ENCODE measurements around the gene NKG7. TPM values are rescaled to one million over a fixed set of nuclear protein-coding genes. Genes with fewer than 3 reads are reported as not detected.

The NKG7 gene
- total RNA-seq, 1 donor from 2014 or later, result 2.1 TPM

DNA sequence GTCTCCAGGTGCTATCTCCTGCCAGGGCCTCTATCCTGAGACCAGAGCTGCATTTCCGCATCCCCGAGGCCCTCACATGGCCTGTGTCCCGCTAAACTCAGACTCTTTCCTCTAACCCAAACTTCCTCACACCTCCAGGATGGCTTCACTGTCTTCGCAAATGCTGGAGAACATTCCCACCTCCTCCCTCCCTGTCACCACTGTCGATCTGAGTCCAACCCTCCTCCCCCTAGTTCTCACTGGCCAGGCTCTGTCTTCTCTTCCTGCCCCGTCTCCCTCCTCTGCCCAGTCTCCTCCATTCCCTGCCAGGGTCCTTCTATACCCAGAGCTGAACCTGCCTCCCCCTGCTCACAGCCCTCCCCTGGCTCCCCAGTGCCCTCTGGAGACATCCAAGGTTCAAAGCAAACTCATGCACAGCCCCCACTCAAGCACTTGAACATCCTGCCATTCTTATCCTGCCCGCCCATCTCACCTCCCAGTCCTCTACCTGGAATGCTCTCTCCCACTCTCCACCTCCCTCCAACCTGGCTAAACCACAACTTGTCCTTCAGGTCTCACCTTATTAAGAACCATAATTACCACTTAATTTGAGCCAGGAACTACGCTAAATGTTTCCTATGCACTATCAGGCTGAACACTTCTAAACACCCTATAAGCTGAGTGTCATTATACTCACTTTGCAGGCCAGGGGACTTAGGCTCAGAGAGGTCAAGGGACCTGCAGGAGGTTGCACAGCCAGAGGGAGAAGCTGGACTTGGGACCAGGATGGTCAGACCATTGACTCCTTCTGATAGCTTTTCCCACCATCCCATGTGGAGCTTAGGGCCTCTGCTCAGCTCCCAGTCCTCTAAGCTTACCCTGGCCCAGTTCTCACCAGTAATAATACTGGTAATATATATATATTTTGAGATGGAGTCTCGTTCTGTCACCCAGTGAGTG lies 29.6 kb downstream of the NKG7 start:
- Mint-ChIP-seq H3K36me3 (ENCODE audit: low read depth) (peaks cover 13% of the 10 kb centered on the region), H3K4me1 (peaks cover 54% of the 10 kb centered on the region), H3K27me3 (no peaks in the 10 kb centered on the region), H3K27ac (peak overlapping the region; percentile 65), H3K9me3 (no peaks in the 10 kb centered on the region), H3K4me3 (peak overlapping the region; percentile 6)
- DNase-seq (no peak), ATAC-seq (ENCODE audit: low read depth) (no peak)
- ChIA-PET POLR2A (interaction anchor here (1.1 to 4.9 kb wide), 3 partner anchors 25 to 75 kb away, joined by 3 to 49 read pairs (median 3); partner anchors contain the start of gene SIGLEC10), CTCF (interaction anchor here (1.0 to 2.0 kb wide), 2 partner anchors 23 to 65 kb away, joined by 5 to 7 read pairs; partner anchors contain the start of gene ETFB)
- TF ChIP-seq CTCF (IDR thresholded peaks at IDR 0.05), result no peak
- intact Hi-C loops (cut with micrococcal nuclease), result no loop called here

GRCh38 chr19:51341976-51342580 lies 30.4 kb downstream of the NKG7 start, which contains the start of gene VSIG10L:
VSIG10L (minus strand) TSS chr19:51342139; CDS start chr19:51342124, 15 bp downstream.
- Mint-ChIP-seq H3K4me3 (peak within 1 kb of the TSS; percentile 57), H3K27me3 (no peaks in the 10 kb centered on the region), H3K4me1 (peaks cover 54% of the 10 kb centered on the region), H3K9me3 (no peaks in the 10 kb centered on the region), H3K36me3 (ENCODE audit: low read depth) (peaks cover 6% of the 10 kb centered on the region), H3K27ac (peak within 1 kb of the TSS; percentile 65)
- DNase-seq, result no peak
- no peak for TF ChIP-seq CTCF (IDR thresholded peaks at IDR 0.05)
- ChIA-PET POLR2A (interaction anchor here (0.8 to 4.9 kb wide), 3 partner anchors 25 to 76 kb away, joined by 3 to 49 read pairs (median 3); partner anchors contain the start of gene SIGLEC10), CTCF (interaction anchor here (0.7 to 2.1 kb wide), 2 partner anchors 75 to 80 kb away, joined by 3 to 5 read pairs; partner anchors contain the start of gene SIGLEC10)
- intact Hi-C loops (cut with micrococcal nuclease), result no loop called here
- ATAC-seq (ENCODE audit: low read depth), result no peak

DNA sequence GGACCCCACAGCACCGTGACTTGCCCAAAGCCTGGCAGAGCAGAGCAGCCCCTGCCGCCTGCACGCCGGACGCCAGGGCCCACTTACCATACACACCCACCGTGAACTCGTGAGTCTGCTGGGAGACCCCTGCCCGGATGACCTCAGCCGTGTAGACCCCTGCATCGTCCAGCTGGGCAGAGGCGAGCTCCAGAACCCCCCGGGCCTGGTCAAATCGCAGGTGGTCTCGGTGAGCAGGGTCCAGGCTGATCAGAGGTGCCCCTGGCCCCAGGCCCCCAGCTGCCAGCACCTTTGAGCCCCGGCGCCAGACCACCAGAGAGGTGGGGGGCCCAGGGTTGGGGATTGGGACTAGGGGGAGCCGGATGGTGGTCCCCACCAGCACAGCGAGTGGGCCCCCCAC lies 31.4 kb downstream of the NKG7 start:
- DNase-seq (no peak), ATAC-seq (ENCODE audit: low read depth) (no peak)
- no peak for TF ChIP-seq CTCF (IDR thresholded peaks at IDR 0.05)
- Mint-ChIP-seq H3K27ac (peak overlapping the region; percentile 53), H3K4me3 (peak overlapping the region; percentile 57), H3K9me3 (no peaks in the 10 kb centered on the region), H3K4me1 (peaks cover 54% of the 10 kb centered on the region), H3K36me3 (ENCODE audit: low read depth) (no peaks in the 10 kb centered on the region), H3K27me3 (no peaks in the 10 kb centered on the region)
- CTCF ChIA-PET, result interaction anchor here (0.8 to 2.6 kb wide), 5 partner anchors 53 to 316 kb away, joined by 3 to 15 read pairs (median 8); no protein-coding TSS in a partner anchor
- intact Hi-C loops (cut with micrococcal nuclease), result no loop called here
- POLR2A ChIA-PET, result interaction anchor here (0.8 to 4.9 kb wide), 3 partner anchors 26 to 77 kb away, joined by 3 to 49 read pairs (median 22); partner anchors contain the start of gene SIGLEC10

DNA sequence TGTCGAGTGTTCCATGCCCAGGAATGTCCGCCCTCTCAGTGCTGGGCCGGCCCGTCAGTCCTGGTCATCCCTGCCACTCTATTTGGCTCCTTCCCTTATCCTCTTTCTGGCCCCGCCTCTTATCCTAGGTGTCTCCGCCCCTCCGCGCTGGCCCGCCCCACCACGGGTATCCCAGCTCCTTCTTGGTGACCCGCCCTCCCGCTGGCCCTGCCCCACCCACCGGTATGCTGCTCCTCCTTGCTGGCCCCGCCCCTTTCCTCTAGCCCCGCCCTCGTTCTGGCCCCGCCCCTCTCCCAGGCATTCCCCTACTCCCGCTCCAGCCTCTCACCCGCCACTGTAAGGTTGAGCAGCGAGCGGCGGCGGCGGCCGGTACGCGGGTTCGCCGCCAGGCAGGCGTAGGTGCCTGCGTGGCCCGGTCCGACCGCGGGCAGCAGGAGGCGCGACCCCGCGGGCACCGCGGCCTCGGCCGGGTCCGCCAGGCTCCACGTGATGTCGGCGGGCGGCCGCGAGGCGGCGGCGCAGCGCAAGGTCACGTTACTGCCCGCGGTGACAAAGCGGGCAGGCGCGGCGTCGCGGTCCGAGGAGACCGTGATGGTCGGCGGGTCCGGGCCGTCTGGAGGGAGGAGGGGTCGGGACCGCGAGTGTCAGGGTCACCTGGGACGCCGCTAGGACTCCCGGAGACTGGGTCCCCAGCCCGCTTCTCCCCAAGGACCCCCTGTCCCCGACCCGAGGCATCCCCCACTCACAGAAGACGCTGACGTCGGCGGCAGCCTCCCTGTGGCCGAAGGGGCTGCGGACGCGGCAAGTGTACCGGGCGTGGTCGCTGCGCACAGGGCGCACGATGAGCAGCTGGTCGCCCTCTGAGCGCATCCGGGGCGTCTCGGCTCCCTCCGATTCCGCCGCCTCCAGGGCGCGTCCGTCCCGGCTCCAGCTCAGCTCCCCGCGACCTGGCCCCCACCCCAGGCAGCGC lies 32.5 kb downstream of the NKG7 start:
- peak; percentile 89 for DNase-seq
- Mint-ChIP-seq H3K4me3 (peak overlapping the region; percentile 91), H3K27me3 (no peaks in the 10 kb centered on the region), H3K36me3 (ENCODE audit: low read depth) (no peaks in the 10 kb centered on the region), H3K4me1 (peaks cover 48% of the 10 kb centered on the region), H3K27ac (peak overlapping the region; percentile 75), H3K9me3 (no peaks in the 10 kb centered on the region)
- ATAC-seq (ENCODE audit: low read depth), result peak; percentile 84
- CTCF ChIA-PET, result interaction anchor here (0.6 to 2.9 kb wide), 18 partner anchors 11 to 364 kb away, joined by 3 to 17 read pairs (median 4); partner anchors contain the start of genes ETFB and SIGLEC10
- POLR2A ChIA-PET, result interaction anchor here (0.6 to 4.9 kb wide), 15 partner anchors 9 to 317 kb away, joined by 3 to 49 read pairs (median 5); partner anchors contain the start of genes ETFB, NKG7 and SIGLEC10
- intact Hi-C loops (cut with micrococcal nuclease), result loop anchor here (1.0 to 5.0 kb wide), 11 partner anchors 27 to 439 kb away; partner anchors contain the start of gene SIGLEC10
- TF ChIP-seq CTCF (IDR thresholded peaks at IDR 0.05), result no peak
